Spleen (tissue), 7 donors: ENCODE results near the gene MEAK7.

ENCODE experiments used
- POLR2AphosphoS5 ChIP-seq, 3 donors: sonication (generic); formaldehyde crosslinking; IDR thresholded peaks; one replicate each; pipeline ENCODE4 v1.5.1; 2017; ENCODE audit warnings: antibody characterized with exemption in 3 of 3
- TF ChIP-seq, protein P1 (sequence below), 11 experiments: fragments of 200-600 bp in 7 of 11; fragments of 450-650 bp in 4 of 11; sonication (generic) in 4 of 11; IDR thresholded peaks in 8 of 11; conservative IDR thresholded peaks in 3 of 11; 1 replicate in 7 of 11; 2 replicates in 4 of 11; pipeline versions ENCODE4 v1.4.0 to v1.8.0; 2016 to 2021; ENCODE audit warnings: antibody characterized with exemption in 11 of 11, inconsistent platforms in 4 of 11, mild to moderate bottlenecking in 1 of 11
- donor health status: DM: no; HTN: no; CAD: no; lungs with moderate emphysema.
- donor health status: DM: no; HTN: no; CAD: no.
- donor health status: DM: no; HTN: no; CAD: no.

DNA sequence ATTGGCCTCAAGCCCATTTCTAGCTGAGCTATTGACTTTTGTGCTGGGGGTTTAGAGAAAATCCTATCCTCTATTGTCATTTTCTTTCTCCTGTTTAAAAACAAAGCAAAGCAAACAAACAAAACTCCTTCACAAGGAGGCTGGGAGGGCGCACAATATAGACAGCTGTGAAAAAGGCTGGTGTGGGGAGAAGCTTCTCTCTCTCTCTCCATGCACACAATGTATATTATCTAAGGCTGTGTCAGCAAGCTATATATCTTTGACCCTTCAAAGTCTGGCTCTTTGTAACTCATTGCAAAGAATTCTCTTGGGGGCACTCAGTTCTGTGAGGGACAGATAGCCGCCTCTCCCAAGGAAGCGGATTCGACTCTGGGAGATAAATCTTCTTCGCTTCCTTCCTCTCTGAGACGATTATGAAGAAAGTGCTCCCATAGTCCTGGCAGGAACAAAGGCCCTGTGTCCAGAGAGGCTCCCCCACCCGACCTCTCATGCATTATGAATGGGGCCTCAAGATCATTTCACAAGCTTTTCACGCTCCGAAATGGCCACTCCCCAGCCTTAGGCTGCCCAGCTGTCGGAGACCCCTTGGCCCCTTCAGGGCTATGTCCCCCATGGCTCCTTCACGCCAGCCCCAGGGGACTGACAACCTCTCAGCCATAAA is 33.2 kb upstream of the MEAK7 start:
- TF ChIP-seq, protein P1, sequence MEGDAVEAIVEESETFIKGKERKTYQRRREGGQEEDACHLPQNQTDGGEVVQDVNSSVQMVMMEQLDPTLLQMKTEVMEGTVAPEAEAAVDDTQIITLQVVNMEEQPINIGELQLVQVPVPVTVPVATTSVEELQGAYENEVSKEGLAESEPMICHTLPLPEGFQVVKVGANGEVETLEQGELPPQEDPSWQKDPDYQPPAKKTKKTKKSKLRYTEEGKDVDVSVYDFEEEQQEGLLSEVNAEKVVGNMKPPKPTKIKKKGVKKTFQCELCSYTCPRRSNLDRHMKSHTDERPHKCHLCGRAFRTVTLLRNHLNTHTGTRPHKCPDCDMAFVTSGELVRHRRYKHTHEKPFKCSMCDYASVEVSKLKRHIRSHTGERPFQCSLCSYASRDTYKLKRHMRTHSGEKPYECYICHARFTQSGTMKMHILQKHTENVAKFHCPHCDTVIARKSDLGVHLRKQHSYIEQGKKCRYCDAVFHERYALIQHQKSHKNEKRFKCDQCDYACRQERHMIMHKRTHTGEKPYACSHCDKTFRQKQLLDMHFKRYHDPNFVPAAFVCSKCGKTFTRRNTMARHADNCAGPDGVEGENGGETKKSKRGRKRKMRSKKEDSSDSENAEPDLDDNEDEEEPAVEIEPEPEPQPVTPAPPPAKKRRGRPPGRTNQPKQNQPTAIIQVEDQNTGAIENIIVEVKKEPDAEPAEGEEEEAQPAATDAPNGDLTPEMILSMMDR (IDR thresholded peaks at IDR 0.05 in 8 of 11, conservative IDR thresholded peaks at IDR 0.05 in 3 of 11), result no peak
- TF ChIP-seq POLR2AphosphoS5 (IDR thresholded peaks at IDR 0.05), result no peak
